ENCODE results near the gene PIP4P1.

PIP4P1 gene

DNA sequence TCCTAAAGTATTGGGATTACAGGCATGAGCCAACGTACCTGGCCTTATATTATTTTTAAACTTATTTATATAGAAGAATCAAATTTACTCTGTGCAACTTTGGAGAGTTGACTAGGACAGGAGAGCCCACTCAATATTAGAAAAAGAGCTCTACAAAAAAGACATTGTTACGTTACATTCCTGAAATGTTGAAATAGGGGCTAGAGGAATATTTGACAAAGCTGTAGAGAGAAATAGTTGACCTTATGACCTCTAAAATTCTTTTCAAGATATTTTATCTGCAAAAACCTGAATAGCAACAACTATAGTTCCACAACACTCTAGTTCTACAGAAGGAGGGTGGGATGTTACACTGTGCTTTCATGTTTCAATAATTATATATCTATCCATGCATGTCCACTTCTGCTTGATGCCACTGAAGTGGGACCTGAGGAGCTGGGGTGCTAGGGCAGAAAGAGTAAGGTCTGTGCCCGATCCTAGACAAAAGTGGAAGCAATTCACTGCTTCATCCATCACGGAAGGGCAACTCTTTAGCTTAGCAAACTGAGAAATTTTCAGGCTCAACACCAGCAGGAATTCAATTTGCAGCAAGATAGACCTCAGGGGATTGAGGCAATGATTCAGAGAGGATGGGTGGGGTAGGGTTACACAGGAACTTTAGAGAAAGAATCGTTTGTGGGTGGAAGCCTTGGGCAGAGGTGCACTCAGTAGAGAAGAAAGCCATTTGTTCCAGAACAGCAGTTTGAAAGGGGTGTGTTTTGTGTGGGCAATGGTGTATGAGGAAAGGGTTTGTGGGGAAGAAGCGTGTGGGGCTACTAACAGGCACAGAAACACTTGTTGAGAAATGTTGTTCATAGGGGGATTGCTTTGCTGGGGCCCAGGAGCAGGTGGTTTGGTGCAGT lies 28.1 kb upstream of the PIP4P1 start:
- H3K36me3 Mint-ChIP-seq (ENCODE audit: low read depth) = no peaks in the 10 kb centered on the region
- no peak overlapping the region for H3K4me3 Mint-ChIP-seq
- intact Hi-C loops (cut with micrococcal nuclease) = no loop called here
- peak overlapping the region; percentile 26 for H3K27ac Mint-ChIP-seq
- no peaks in the 10 kb centered on the region for H3K27me3 Mint-ChIP-seq
- peaks cover 53% of the 10 kb centered on the region for H3K4me1 Mint-ChIP-seq (ENCODE audit: low read depth)
- no peaks in the 10 kb centered on the region for H3K9me3 Mint-ChIP-seq

DNA sequence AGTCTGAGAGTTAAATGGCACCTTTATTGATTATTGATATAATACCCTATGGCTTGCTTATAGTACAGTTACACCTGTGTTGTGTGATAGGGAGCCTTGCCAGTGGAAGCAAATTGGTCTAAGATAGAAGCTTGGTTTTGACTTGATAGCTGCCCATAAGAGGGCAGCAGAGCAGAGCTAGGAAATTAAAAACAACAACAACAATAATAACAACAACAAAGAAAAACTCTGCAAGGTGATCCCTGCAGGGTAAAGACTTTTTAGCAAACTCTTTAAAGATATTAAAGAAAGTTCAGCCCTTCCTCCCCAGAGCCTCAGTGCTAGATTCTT lies 26.1 kb upstream of the PIP4P1 start:
- Mint-ChIP-seq H3K4me3 (no peak overlapping the region), H3K27ac (peak overlapping the region; percentile 3), H3K9me3 (no peaks in the 10 kb centered on the region), H3K4me1 (ENCODE audit: low read depth) (peaks cover 37% of the 10 kb centered on the region), H3K36me3 (ENCODE audit: low read depth) (no peaks in the 10 kb centered on the region), H3K27me3 (no peaks in the 10 kb centered on the region)
- intact Hi-C loops (cut with micrococcal nuclease) = no loop called here

GRCh38 chr14:20486684-20487395 lies 25.6 kb upstream of the PIP4P1 start:
- intact Hi-C loops (cut with micrococcal nuclease) = no loop called here
- Mint-ChIP-seq H3K4me1 (ENCODE audit: low read depth) (peaks cover 37% of the 10 kb centered on the region), H3K4me3 (no peak overlapping the region), H3K36me3 (ENCODE audit: low read depth) (no peaks in the 10 kb centered on the region), H3K27me3 (no peaks in the 10 kb centered on the region), H3K9me3 (no peaks in the 10 kb centered on the region), H3K27ac (peak overlapping the region; percentile 3)

DNA sequence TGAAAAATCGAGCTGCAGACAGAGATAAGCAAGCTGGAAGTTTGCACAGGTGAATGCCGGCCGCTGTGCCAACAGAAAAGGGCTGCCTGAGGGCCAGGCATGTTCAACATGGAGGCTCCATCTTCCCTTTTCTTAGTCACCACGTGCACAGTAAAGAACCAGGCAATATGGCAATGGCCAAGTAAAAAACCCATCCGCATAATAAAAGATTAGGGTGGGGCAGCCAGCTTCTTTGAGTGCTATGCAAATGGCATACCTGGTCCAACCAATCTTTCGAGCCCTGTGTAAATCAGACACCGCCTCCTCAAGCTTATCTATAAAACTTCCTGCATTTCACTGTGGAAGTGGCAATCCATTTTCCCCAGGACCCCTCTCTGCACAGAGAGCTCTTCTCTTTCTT lies 24.7 kb upstream of the PIP4P1 start:
- Mint-ChIP-seq H3K4me1 (ENCODE audit: low read depth) (peaks cover 36% of the 10 kb centered on the region), H3K9me3 (no peaks in the 10 kb centered on the region), H3K27ac (no peak overlapping the region), H3K4me3 (no peak overlapping the region), H3K27me3 (no peaks in the 10 kb centered on the region), H3K36me3 (ENCODE audit: low read depth) (no peaks in the 10 kb centered on the region)
- intact Hi-C loops (cut with micrococcal nuclease) = no loop called here

DNA sequence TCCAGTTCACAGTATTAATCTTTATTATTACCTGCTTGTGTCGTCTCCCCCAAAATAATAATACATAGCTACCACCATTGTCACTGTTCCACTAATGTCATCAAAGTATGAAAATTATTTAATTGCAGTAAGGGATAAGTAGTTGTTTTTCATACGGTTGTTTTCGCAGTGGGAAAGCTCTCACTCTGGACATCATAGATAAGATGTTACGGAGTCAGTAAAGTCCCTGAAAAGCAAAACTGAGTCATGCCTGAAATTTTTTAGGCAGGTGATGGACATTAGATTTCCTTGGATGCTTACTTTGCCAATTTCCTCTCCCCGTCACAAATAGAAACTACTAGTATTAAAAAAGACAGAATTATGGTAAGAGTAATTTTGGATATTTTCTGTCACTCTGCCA lies 21.1 kb upstream of the PIP4P1 start:
- no peaks in the 10 kb centered on the region for H3K27me3 Mint-ChIP-seq
- H3K27ac Mint-ChIP-seq = no peak overlapping the region
- H3K4me1 Mint-ChIP-seq (ENCODE audit: low read depth) = peaks cover 18% of the 10 kb centered on the region
- intact Hi-C loops (cut with micrococcal nuclease) = no loop called here
- H3K9me3 Mint-ChIP-seq = no peaks in the 10 kb centered on the region
- peaks cover 4% of the 10 kb centered on the region for H3K36me3 Mint-ChIP-seq (ENCODE audit: low read depth)
- H3K4me3 Mint-ChIP-seq = no peak overlapping the region

DNA sequence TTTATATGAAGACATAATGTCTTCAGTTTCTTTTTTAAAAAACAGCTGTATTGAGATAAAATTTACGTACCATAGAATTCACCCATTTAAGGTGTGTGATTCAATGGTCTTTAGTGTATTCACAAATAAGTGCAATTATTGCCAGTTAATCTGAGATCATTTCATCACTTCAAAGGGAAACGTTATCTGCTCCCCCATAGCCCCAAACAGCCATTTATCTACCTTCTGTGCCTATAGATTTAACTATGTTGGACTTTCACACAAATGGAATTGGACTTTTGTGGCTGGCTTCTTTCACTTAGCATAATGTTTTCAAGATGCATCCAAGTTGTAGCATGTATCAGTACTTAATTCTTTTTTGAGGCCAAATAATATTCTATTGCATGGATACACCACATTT lies 17.7 kb upstream of the PIP4P1 start:
- peaks cover 30% of the 10 kb centered on the region for H3K4me1 Mint-ChIP-seq (ENCODE audit: low read depth)
- intact Hi-C loops (cut with micrococcal nuclease) = loop anchor here (5.0 to 10.0 kb wide), 2 partner anchors 46 to 128 kb away; no protein-coding TSS in a partner anchor
- H3K36me3 Mint-ChIP-seq (ENCODE audit: low read depth) = peaks cover 35% of the 10 kb centered on the region
- H3K9me3 Mint-ChIP-seq = no peaks in the 10 kb centered on the region
- no peak overlapping the region for H3K4me3 Mint-ChIP-seq
- H3K27ac Mint-ChIP-seq = no peak overlapping the region
- no peaks in the 10 kb centered on the region for H3K27me3 Mint-ChIP-seq

DNA sequence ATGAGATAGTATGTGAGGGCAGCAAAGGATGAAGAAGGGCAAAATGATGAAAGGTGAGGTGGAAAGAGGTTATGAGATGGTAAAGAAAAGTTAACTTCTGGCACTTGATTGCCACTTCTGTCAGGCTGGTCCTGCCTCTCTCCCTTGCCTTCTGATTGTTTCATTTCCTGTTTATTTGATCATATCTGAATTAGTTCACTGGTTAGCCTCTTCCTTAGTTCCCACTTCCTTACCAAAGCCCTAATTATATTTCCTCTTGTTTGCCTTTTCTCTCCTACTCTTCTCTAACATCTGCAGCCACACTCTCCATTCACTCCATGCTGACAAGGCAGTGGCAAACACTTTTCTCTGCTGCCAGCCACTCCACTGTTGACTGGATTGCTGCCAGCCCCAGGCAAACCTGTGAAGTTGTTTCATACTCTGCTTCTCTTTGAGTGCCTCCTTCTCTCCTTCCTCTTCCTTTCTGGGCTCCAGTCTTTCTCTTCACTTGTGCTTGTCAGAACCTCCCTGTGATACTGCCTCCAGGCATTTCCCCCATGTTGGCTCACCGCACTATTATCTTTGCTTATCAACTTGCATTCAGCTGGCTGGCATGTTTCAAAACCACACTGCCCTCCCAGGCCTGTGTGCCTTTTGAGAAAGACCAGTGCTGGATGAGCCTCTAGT lies 16.1 kb upstream of the PIP4P1 start:
- Mint-ChIP-seq H3K4me3 (no peak overlapping the region), H3K27ac (peak overlapping the region; percentile 68), H3K36me3 (ENCODE audit: low read depth) (peaks cover 50% of the 10 kb centered on the region), H3K4me1 (ENCODE audit: low read depth) (peaks cover 42% of the 10 kb centered on the region), H3K27me3 (no peaks in the 10 kb centered on the region), H3K9me3 (no peaks in the 10 kb centered on the region)
- intact Hi-C loops (cut with micrococcal nuclease) = loop anchor here (2.0 to 10.0 kb wide), 3 partner anchors 15 to 130 kb away; no protein-coding TSS in a partner anchor

DNA sequence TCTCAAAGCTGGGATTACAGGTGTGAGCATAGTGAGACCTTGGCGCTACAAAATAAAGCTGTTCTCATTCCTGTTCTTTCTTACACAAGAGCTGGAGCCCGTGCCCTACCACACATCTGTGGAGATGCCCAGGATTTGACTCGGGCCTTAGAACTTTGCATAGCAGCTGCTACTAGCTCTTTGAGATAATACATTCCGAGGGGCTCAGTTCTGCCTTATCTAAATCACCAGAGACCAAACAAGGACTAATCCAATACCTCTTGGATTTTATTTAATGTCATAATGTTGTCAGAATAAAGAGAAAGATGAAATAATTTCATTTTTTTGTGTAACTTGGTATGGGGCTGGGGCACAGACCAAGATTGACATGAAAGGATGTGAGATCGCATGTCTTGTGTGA lies 15.5 kb upstream of the PIP4P1 start:
- peaks cover 56% of the 10 kb centered on the region for H3K36me3 Mint-ChIP-seq (ENCODE audit: low read depth)
- no peak overlapping the region for H3K27ac Mint-ChIP-seq
- no peaks in the 10 kb centered on the region for H3K27me3 Mint-ChIP-seq
- no peak overlapping the region for H3K4me3 Mint-ChIP-seq
- intact Hi-C loops (cut with micrococcal nuclease) = loop anchor here (2.0 to 10.0 kb wide), 3 partner anchors 16 to 131 kb away; no protein-coding TSS in a partner anchor
- peaks cover 48% of the 10 kb centered on the region for H3K4me1 Mint-ChIP-seq (ENCODE audit: low read depth)
- no peaks in the 10 kb centered on the region for H3K9me3 Mint-ChIP-seq

DNA sequence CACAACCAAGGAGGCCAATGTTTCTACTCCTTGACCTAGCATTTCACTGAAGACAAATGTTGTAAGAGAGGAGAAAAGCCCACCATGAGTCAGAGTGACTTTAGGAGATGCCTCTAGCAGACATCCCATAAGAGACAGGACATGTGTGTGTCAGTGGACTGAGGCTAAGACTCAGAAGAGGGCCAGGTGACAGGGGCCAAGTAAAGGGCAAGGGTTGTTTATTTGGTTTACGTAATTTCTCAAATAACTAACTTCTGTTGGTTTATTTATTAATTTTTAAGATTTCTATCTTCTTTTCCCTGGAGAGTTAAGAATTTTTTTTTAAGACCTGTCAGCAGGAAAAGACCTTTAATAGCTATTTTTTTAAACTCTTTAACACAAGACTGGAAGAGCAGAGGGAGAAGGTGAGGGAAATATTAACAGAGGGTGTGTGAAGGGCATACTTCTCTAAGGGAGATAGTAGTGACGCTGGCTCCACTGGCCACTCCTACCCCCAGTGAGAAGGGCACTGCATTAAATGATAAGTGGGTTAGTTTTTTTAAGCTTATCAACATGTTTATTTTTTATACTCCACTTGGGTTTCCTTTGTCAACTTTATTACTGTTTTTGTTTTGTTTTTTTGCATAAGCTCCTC lies 11.4 kb upstream of the PIP4P1 start:
- peak overlapping the region; percentile 43 for H3K27ac Mint-ChIP-seq
- H3K9me3 Mint-ChIP-seq = no peaks in the 10 kb centered on the region
- H3K4me3 Mint-ChIP-seq = no peak overlapping the region
- H3K27me3 Mint-ChIP-seq = no peaks in the 10 kb centered on the region
- intact Hi-C loops (cut with micrococcal nuclease) = loop anchor here (10.0 kb wide), 1 partner anchor 52 kb away; no protein-coding TSS in a partner anchor
- peaks cover 68% of the 10 kb centered on the region for H3K4me1 Mint-ChIP-seq (ENCODE audit: low read depth)
- H3K36me3 Mint-ChIP-seq (ENCODE audit: low read depth) = peaks cover 68% of the 10 kb centered on the region

- Mint-ChIP-seq H3K27ac (peak overlapping the region; percentile 91), H3K4me1 (ENCODE audit: low read depth) (peaks cover 53% of the 10 kb centered on the region), H3K36me3 (ENCODE audit: low read depth) (peaks cover 52% of the 10 kb centered on the region), H3K9me3 (no peaks in the 10 kb centered on the region), H3K27me3 (no peaks in the 10 kb centered on the region), H3K4me3 (peak overlapping the region; percentile 92)
- intact Hi-C loops (cut with micrococcal nuclease) = loop anchor here (10.0 kb wide), 1 partner anchor 54 kb away; no protein-coding TSS in a partner anchor
These were observed 9.3 kb upstream of the PIP4P1 start for GRCh38 chr14:20470603-20470901.

DNA sequence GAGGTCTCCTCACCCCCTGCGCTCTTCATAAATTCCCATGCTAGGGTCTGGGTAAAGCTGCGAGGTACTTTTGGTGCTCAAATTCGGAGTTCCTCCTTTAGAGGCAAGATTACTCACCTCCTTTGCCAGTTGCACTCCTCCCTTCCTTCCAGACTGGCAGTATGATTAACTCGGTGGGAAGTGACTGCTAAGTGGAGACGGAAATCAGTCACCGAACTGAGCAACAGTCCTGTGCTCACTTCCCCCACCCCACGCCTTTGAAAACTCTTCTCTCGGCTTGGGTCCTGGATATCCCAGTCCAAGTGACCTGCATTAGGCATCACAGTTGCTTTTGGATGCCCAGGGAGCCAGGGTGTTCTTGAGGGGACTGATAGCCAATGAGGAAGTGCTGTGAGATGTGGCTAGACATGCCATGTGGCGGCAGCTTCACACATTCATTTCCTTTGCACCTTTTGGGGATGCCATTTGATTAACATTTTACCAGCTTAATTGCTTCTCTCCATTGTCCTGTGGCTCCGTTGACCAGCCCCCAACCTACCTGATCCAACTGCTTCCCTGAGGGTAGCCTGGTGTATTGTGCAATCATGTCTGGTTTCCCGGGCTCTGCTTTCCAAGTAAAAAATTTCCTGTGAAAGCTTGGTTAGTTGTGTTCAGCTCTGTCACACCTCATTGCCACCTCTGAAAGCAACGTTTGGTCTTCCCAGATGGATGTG lies 8.8 kb upstream of the PIP4P1 start:
- Mint-ChIP-seq H3K4me3 (peak overlapping the region; percentile 92), H3K36me3 (ENCODE audit: low read depth) (peaks cover 47% of the 10 kb centered on the region), H3K4me1 (ENCODE audit: low read depth) (peaks cover 48% of the 10 kb centered on the region), H3K27ac (peak overlapping the region; percentile 91), H3K9me3 (no peaks in the 10 kb centered on the region), H3K27me3 (no peaks in the 10 kb centered on the region)
- intact Hi-C loops (cut with micrococcal nuclease) = loop anchor here (1.0 to 10.0 kb wide), 3 partner anchors 9 to 55 kb away; partner anchors contain the start of genes APEX1, OSGEP and PIP4P1

- H3K27me3 Mint-ChIP-seq = no peaks in the 10 kb centered on the region
- intact Hi-C loops (cut with micrococcal nuclease) = loop anchor here (1.0 to 2.0 kb wide), 2 partner anchors 8 to 15 kb away; partner anchors contain the start of genes APEX1, OSGEP and PIP4P1
- peak within 1 kb of the TSS; percentile 92 for H3K4me3 Mint-ChIP-seq
- H3K9me3 Mint-ChIP-seq = no peaks in the 10 kb centered on the region
- H3K4me1 Mint-ChIP-seq (ENCODE audit: low read depth) = peaks cover 48% of the 10 kb centered on the region
- H3K27ac Mint-ChIP-seq = peak within 1 kb of the TSS; percentile 91
- peaks cover 40% of the 10 kb centered on the region for H3K36me3 Mint-ChIP-seq (ENCODE audit: low read depth)
These were observed 8.1 kb upstream of the PIP4P1 start, which contains the start of gene PNP for GRCh38 chr14:20469242-20469889. Gene PNP (plus strand): TSS chr14:20469406. CDS start chr14:20469525, 119 bp downstream.

Measured in dendritic cell treated with granulocyte-macrophage colony-stimulating factor and Interleukin-4, amounts not matched to agents 40 ng/mL and 50 ng/mL, for 4 days (primary cell).